GM12878 (cell line): ENCODE measurements around the gene TBX10. TPM values are rescaled to one million over a fixed set of nuclear protein-coding genes. Genes with fewer than 3 reads are reported as not detected.

ENCODE experiments used
- ATAC-seq: fragments of 200-7000 bp; cut with Tn5 transposase; 3 replicates; pipeline ENCODE4 v1.9.1; 2020; ENCODE audit warnings: mild to moderate bottlenecking, moderate library complexity
- BruUV-seq: library from RNA; stranded (reverse); fragments of 400-500 nt; replicated peaks from 2 replicates; lab custom pipeline; 2021; lab: Mats Ljungman, UMichigan
- CTCF ChIA-PET: fragments of 300-600 bp; sonication (Branson Sonifier 250); formaldehyde crosslinking; extraction: SDS; loops from one replicate; lab custom pipeline; 2021; ENCODE audit warnings: inconsistent platforms; lab: Yijun Ruan, JAX
- POLR2A ChIA-PET: fragments of 350-600 bp; formaldehyde crosslinking; extraction: SDS; loops from one replicate; lab custom pipeline; 2021; ENCODE audit warnings: inconsistent platforms; lab: Charles Lee
- RAD21 ChIA-PET: fragments of 300-600 bp; sonication (Branson Sonifier 250); formaldehyde crosslinking; loops from one replicate; lab custom pipeline; 2023; ENCODE audit warnings: antibody characterized with exemption; ENCODE audit not compliant: unreplicated experiment; lab: Charles Lee
- SMC1A ChIA-PET: fragments of 300-600 bp; sonication (Branson Sonifier 250); formaldehyde crosslinking; loops from one replicate; lab custom pipeline; 2023; ENCODE audit not compliant: unreplicated experiment, uncharacterized antibody; lab: Charles Lee
- DNase-seq: peaks from one replicate; pipeline ENCODE4 v3.0.0-alpha.2; 2011; ENCODE audit warnings: low read depth, low spot score
- FAIRE-seq: peaks from 3 replicates; lab custom pipeline; 2011; peaks lifted over from hg19 to GRCh38; lab: Jason Lieb, UNC
- H2AFZ ChIP-seq: 2 replicates; pipeline ENCODE4 v1.6.0; 2011; ENCODE audit warnings: low read depth, low read length, control low read depth; ENCODE audit not compliant: control insufficient read depth
- H3K27ac ChIP-seq: 2 replicates; pipeline ENCODE4 v1.5.1; 2011; ENCODE audit warnings: control low read depth; ENCODE audit not compliant: control insufficient read depth, insufficient read depth
- H3K27me3 ChIP-seq, 2 experiments: replicated peaks in 1 of 2; 2 replicates each; pipeline versions ENCODE4 v1.6.0 to v1.6.1; 2011; ENCODE audit warnings: low read length in 1 of 2; ENCODE audit not compliant: control insufficient read depth in 2 of 2, insufficient read depth in 2 of 2
- H3K36me3 ChIP-seq, 2 experiments: 2 replicates each; pipeline ENCODE4 v1.5.1; 2011; ENCODE audit warnings: low read length in 1 of 2; ENCODE audit not compliant: control insufficient read depth in 2 of 2, insufficient read depth in 2 of 2
- H3K4me1 ChIP-seq: 2 replicates; pipeline ENCODE4 v1.6.1; 2011; ENCODE audit warnings: mild to moderate bottlenecking, low read length, moderate library complexity, mixed read lengths; ENCODE audit not compliant: control insufficient read depth, insufficient read depth
- H3K4me2 ChIP-seq: 2 replicates; pipeline ENCODE4 v1.6.0; 2011; ENCODE audit warnings: control low read depth; ENCODE audit not compliant: control insufficient read depth, insufficient read depth
- H3K4me3 ChIP-seq: fragments of 200-600 bp; sonication (generic); 2 replicates; pipeline ENCODE4 v1.5.1; 2016
- H3K79me2 ChIP-seq: 2 replicates; pipeline ENCODE4 v1.6.0; 2011; ENCODE audit warnings: low read length; ENCODE audit not compliant: control insufficient read depth, insufficient read depth
- H3K9ac ChIP-seq: 2 replicates; pipeline ENCODE4 v1.8.0; 2011; ENCODE audit warnings: low read length, control low read depth, mixed read lengths; ENCODE audit not compliant: control insufficient read depth, insufficient read depth
- H3K9me3 ChIP-seq: replicated peaks from 3 replicates; pipeline ENCODE4 v1.5.1; 2011; ENCODE audit warnings: mild to moderate bottlenecking, low read length; ENCODE audit not compliant: control insufficient read depth, insufficient read depth
- H4K20me1 ChIP-seq: 2 replicates; pipeline ENCODE4 v1.6.0; 2011; ENCODE audit not compliant: control insufficient read depth, insufficient read depth
- FOS ChIP-seq: IDR thresholded peaks from 3 replicates; pipeline ENCODE4 v1.6.1; 2011; ENCODE audit warnings: borderline replicate concordance; ENCODE audit not compliant: insufficient read length; ENCODE audit errors: extremely low read depth
- NFYB ChIP-seq: IDR thresholded peaks from 2 replicates; pipeline ENCODE4 v1.6.1; 2011; ENCODE audit warnings: low read depth, mild to moderate bottlenecking, low read length, improper control_type of control experiment, moderate library complexity; ENCODE audit not compliant: insufficient read depth
- SPI1 ChIP-seq: IDR thresholded peaks from 2 replicates; pipeline ENCODE4 v1.6.1; 2011; ENCODE audit warnings: low read depth, mild to moderate bottlenecking, low read length, moderate library complexity, borderline replicate concordance; ENCODE audit not compliant: insufficient read depth
- ZNF207 ChIP-seq: fragments of 450-650 bp; IDR thresholded peaks from 2 replicates; pipeline ENCODE4 v1.6.1; 2014; ENCODE audit warnings: antibody characterized with exemption, mild to moderate bottlenecking, borderline replicate concordance
- WGBS: methylation state at CpG from one replicate; pipeline ENCODE4 v1.1.6; 2016; ENCODE audit warnings: low lambda C conversion rate; ENCODE audit not compliant: insufficient replicate concordance, insufficient coverage; ENCODE audit errors: missing lambda C conversion rate; 5-methylcytosine and 5-hydroxymethylcytosine counted together
- in situ Hi-C: fragments of 300-500 bp; cut with MboI; formaldehyde crosslinking; loops from 9 replicates; pipeline ENCODE4 v1.14.3; 2018; ENCODE audit warnings: mixed read lengths
- intact Hi-C: fragments of 100-400 bp; cut with micrococcal nuclease; formaldehyde crosslinking; loops from one replicate; pipeline ENCODE4 v1.14.2; 2022; ENCODE audit not compliant: unreplicated experiment
- polyA plus RNA-seq, 11 experiments: library from polyadenylated mRNA; depleted of rRNA in 4 of 11; unstranded in 6 of 11; stranded (reverse) in 5 of 11; fragments of >200 nt; fragmentation: Nextera tagmentation in 4 of 11; fragmentation: Illumina TruSeq in 1 of 11; extraction: Ambion mirVana in 4 of 11; extraction: Trizol in 1 of 11; gene quantifications; 1 replicate in 1 of 11; 2 replicates in 10 of 11; pipeline versions ENCODE4 v1.2.1 to v1.2.3, GENCODE V29; 2011 to 2016; ENCODE audit warnings: inconsistent platforms in 2 of 11, missing spikeins in 2 of 11, low read depth in 1 of 11
- total RNA-seq, 4 experiments: library from RNA; depleted of rRNA in 3 of 4; stranded (reverse); fragments of >200 nt in 3 of 4; fragmentation: Illumina TruSeq in 1 of 4; extraction: Trizol in 1 of 4; gene quantifications; 2 replicates each; pipeline versions ENCODE4 v1.2.1 to v1.2.3, GENCODE V29; 2013 to 2021
- TF ChIP-seq, protein P1 (sequence below): IDR thresholded peaks from 2 replicates; pipeline ENCODE4 v1.6.1; 2011; ENCODE audit warnings: mild to moderate bottlenecking, low read depth, low read length, moderate library complexity; ENCODE audit not compliant: insufficient replicate concordance

Gene TBX10
- total and polyA plus RNA-seq, 10 of the 15 experiments (the other 5 are each of a cell fraction or from before 2014, with no cell fraction given): 0.10 to 0.44 (median 0.20) TPM; not detected in 4

DNA sequence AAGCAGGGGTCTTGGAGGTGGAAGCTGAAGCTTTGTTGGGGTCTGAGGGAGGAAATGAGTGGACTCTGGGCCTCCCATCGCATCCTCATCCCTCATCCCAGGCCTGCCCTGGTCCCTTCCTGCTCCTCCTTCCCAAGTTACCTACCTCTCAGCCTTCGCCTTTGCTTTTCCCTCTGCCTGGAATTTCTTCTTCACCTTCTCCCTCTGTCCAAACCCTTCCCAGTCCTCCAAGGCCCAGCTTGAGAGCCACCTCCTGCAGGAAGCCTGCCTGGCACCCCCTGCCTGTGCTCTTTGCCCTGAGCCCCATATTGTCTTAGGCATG lies 7.7 kb downstream of the TBX10 start:
- Histone ChIP-seq H3K4me3 (no peak overlapping the region), H3K79me2 (no peaks in the 10 kb centered on the region), H3K36me3 (no peaks in the 10 kb centered on the region), H3K9ac (no peak overlapping the region), H2AFZ (no peak overlapping the region), H3K4me2 (no peak overlapping the region), H3K27me3 (no peaks in the 10 kb centered on the region), H3K4me1 (peaks cover 17% of the 10 kb centered on the region), H3K9me3 (no peaks in the 10 kb centered on the region), H4K20me1 (no peaks in the 10 kb centered on the region), H3K27ac (no peak overlapping the region)
- BruUV-seq: no TSS peak
- ChIA-PET POLR2A (no interaction called here), SMC1A (interaction anchor here (0.8 to 6.4 kb wide), 2 partner anchors 26 to 49 kb away, joined by 3 to 52 read pairs; no protein-coding TSS in a partner anchor), CTCF (interaction anchor here (0.6 to 6.4 kb wide), 5 partner anchors 13 to 58 kb away, joined by 3 to 35 read pairs (median 5); partner anchors contain the start of gene ACY3), RAD21 (interaction anchor here (5.1 kb wide), 1 partner anchor 54 kb away, joined by 25 read pairs; no protein-coding TSS in a partner anchor)
- DNase-seq: no peak
- intact Hi-C loops (no loop called here), in situ Hi-C loops (no loop called here)
- no peak for FAIRE-seq
- WGBS: 89% methylated on average over 1 of the region's 2 CpGs
- no peak for TF ChIP-seq SPI1
- no peak for TF ChIP-seq FOS
- ATAC-seq: no peak

DNA sequence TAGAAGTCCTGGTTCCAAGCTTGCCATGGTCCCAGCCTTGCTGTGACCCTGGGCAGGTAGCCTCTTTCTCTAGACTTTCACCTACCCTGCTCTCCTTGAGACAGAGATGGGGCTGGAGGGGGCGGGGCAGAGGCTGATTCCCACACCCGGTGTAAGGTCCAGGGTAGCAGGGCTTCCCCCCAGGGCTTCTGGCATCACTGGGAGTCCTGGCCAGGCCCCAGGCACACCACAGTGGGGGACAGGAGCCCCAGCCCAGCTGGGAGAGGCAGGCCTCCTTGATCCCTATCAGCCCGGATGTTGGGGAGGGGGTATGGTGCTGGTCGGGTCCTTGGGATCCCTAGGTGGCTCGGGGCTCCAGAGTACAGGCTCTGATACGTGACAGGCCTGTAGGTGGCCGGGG lies 8.2 kb downstream of the TBX10 start:
- 54% methylated on average over 7 of the region's 7 CpGs for WGBS
- no TSS peak for BruUV-seq
- Histone ChIP-seq H3K27ac (no peak overlapping the region), H3K36me3 (no peaks in the 10 kb centered on the region), H3K27me3 (no peaks in the 10 kb centered on the region), H3K9ac (no peak overlapping the region), H4K20me1 (no peaks in the 10 kb centered on the region), H3K79me2 (no peaks in the 10 kb centered on the region), H3K4me1 (peaks cover 15% of the 10 kb centered on the region), H3K4me2 (no peak overlapping the region; the same call in 1 of the 2 replicates), H2AFZ (no peak overlapping the region), H3K9me3 (no peaks in the 10 kb centered on the region), H3K4me3 (no peak overlapping the region)
- no peak for DNase-seq
- CTCF ChIA-PET: interaction anchor here (0.6 to 6.4 kb wide), 3 partner anchors 17 to 58 kb away, joined by 3 to 35 read pairs (median 5); partner anchors contain the start of gene ACY3
- ATAC-seq: no peak
- SMC1A ChIA-PET: interaction anchor here (0.8 to 6.4 kb wide), 2 partner anchors 26 to 49 kb away, joined by 3 to 52 read pairs; no protein-coding TSS in a partner anchor
- RAD21 ChIA-PET: interaction anchor here (5.1 kb wide), 1 partner anchor 54 kb away, joined by 25 read pairs; no protein-coding TSS in a partner anchor
- no peak for FAIRE-seq
- in situ Hi-C loops: no loop called here
- TF ChIP-seq ZNF207 (no peak), NFYB (no peak)
- TF ChIP-seq, protein P1, sequence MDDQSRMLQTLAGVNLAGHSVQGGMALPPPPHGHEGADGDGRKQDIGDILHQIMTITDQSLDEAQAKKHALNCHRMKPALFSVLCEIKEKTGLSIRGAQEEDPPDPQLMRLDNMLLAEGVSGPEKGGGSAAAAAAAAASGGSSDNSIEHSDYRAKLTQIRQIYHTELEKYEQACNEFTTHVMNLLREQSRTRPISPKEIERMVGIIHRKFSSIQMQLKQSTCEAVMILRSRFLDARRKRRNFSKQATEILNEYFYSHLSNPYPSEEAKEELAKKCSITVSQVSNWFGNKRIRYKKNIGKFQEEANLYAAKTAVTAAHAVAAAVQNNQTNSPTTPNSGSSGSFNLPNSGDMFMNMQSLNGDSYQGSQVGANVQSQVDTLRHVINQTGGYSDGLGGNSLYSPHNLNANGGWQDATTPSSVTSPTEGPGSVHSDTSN: no peak
- intact Hi-C loops: no loop called here
- POLR2A ChIA-PET: no interaction called here
